SK-N-SH (cell line): ENCODE data around the gene UAP1L1.

Source experiments
- EP300 ChIP-seq, 2 experiments: IDR thresholded peaks; 2 replicates each; pipeline versions ENCODE4 v1.4.0 to v1.6.1; 2012; ENCODE audit warnings: borderline replicate concordance in 1 of 2, low read depth in 1 of 2, low read length in 1 of 2
- EZH2phosphoT487 ChIP-seq: fragments of 200-600 bp; sonication (generic); IDR thresholded peaks from 2 replicates; pipeline ENCODE4 v1.6.1; 2017; ENCODE audit warnings: low read depth, mixed run types, mild to moderate bottlenecking, antibody characterized with exemption, moderate library complexity, borderline replicate concordance
- POLR2AphosphoS5 ChIP-seq: IDR thresholded peaks from 2 replicates; pipeline ENCODE4 v1.6.1; 2012; ENCODE audit warnings: low read depth, low read length
- RCOR1 ChIP-seq: fragments of 150-350 bp; IDR thresholded peaks from 2 replicates; pipeline ENCODE4 v1.6.1; 2017; ENCODE audit warnings: antibody characterized with exemption, low read length
- RFX5 ChIP-seq: IDR thresholded peaks from 2 replicates; pipeline ENCODE4 v1.6.1; 2012; ENCODE audit warnings: mild to moderate bottlenecking, improper control_type of control experiment, low read length
- TAF1 ChIP-seq: IDR thresholded peaks from 2 replicates; pipeline ENCODE4 v1.6.1; 2012; ENCODE audit warnings: low read depth, mild to moderate bottlenecking, low read length, moderate library complexity, borderline replicate concordance
- TEAD4 ChIP-seq: IDR thresholded peaks from 2 replicates; pipeline ENCODE4 v1.4.0; 2012; ENCODE audit warnings: mild to moderate bottlenecking, borderline replicate concordance; ENCODE audit not compliant: insufficient read depth
- YY1 ChIP-seq: IDR thresholded peaks from 2 replicates; pipeline ENCODE4 v1.4.0; 2012; ENCODE audit warnings: low read depth, mild to moderate bottlenecking
- TF ChIP-seq, protein P1 (sequence below): fragments of 200-600 bp; sonication (generic); IDR thresholded peaks from 2 replicates; pipeline ENCODE4 v1.6.1; 2017; ENCODE audit warnings: antibody characterized with exemption, mild to moderate bottlenecking, moderate library complexity
- TF ChIP-seq, protein P2 (sequence below): IDR thresholded peaks from 2 replicates; pipeline ENCODE4 v1.6.1; 2012; ENCODE audit warnings: mild to moderate bottlenecking, low read depth, low read length, moderate library complexity
- TF ChIP-seq, protein P3 (sequence below): fragments of 150-350 bp; IDR thresholded peaks from 2 replicates; pipeline ENCODE4 v1.6.1; 2016; ENCODE audit warnings: mild to moderate bottlenecking, low read depth, low read length

DNA sequence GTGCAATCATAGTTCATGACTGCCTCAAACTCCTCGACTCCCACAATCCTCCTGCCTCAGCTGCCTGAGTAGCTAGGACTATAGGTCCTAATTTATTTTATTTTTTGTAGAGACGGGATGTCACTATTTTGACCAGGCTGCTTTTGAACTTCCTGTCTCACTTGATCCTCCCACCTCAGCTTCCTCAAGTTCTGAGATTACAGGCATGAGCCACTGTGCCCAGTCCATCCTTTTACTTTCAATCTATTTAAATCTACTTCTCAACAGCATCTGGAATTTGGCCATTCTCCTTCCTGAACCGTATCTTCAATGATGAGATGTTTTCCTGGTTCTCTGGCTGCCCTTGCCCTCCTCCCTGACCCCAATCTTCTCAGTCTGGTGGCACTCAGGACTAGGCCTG is 49.5 kb downstream of the UAP1L1 start:
- TF ChIP-seq, protein P1, sequence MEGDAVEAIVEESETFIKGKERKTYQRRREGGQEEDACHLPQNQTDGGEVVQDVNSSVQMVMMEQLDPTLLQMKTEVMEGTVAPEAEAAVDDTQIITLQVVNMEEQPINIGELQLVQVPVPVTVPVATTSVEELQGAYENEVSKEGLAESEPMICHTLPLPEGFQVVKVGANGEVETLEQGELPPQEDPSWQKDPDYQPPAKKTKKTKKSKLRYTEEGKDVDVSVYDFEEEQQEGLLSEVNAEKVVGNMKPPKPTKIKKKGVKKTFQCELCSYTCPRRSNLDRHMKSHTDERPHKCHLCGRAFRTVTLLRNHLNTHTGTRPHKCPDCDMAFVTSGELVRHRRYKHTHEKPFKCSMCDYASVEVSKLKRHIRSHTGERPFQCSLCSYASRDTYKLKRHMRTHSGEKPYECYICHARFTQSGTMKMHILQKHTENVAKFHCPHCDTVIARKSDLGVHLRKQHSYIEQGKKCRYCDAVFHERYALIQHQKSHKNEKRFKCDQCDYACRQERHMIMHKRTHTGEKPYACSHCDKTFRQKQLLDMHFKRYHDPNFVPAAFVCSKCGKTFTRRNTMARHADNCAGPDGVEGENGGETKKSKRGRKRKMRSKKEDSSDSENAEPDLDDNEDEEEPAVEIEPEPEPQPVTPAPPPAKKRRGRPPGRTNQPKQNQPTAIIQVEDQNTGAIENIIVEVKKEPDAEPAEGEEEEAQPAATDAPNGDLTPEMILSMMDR: no peak
- TF ChIP-seq, protein P2, sequence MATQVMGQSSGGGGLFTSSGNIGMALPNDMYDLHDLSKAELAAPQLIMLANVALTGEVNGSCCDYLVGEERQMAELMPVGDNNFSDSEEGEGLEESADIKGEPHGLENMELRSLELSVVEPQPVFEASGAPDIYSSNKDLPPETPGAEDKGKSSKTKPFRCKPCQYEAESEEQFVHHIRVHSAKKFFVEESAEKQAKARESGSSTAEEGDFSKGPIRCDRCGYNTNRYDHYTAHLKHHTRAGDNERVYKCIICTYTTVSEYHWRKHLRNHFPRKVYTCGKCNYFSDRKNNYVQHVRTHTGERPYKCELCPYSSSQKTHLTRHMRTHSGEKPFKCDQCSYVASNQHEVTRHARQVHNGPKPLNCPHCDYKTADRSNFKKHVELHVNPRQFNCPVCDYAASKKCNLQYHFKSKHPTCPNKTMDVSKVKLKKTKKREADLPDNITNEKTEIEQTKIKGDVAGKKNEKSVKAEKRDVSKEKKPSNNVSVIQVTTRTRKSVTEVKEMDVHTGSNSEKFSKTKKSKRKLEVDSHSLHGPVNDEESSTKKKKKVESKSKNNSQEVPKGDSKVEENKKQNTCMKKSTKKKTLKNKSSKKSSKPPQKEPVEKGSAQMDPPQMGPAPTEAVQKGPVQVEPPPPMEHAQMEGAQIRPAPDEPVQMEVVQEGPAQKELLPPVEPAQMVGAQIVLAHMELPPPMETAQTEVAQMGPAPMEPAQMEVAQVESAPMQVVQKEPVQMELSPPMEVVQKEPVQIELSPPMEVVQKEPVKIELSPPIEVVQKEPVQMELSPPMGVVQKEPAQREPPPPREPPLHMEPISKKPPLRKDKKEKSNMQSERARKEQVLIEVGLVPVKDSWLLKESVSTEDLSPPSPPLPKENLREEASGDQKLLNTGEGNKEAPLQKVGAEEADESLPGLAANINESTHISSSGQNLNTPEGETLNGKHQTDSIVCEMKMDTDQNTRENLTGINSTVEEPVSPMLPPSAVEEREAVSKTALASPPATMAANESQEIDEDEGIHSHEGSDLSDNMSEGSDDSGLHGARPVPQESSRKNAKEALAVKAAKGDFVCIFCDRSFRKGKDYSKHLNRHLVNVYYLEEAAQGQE: no peak
- TF ChIP-seq YY1 (no peak), EZH2phosphoT487 (no peak), RCOR1 (no peak), TAF1 (no peak), EP300 (IDR thresholded peaks at IDR 0.05; ENCODE audit: borderline replicate concordance in 1 of 2, low read depth in 1 of 2, low read length in 1 of 2) (no peak), RFX5 (no peak), POLR2AphosphoS5 (no peak), TEAD4 (no peak)
- TF ChIP-seq, protein P3, sequence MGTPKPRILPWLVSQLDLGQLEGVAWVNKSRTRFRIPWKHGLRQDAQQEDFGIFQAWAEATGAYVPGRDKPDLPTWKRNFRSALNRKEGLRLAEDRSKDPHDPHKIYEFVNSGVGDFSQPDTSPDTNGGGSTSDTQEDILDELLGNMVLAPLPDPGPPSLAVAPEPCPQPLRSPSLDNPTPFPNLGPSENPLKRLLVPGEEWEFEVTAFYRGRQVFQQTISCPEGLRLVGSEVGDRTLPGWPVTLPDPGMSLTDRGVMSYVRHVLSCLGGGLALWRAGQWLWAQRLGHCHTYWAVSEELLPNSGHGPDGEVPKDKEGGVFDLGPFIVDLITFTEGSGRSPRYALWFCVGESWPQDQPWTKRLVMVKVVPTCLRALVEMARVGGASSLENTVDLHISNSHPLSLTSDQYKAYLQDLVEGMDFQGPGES: no peak
